Measurements from ENCODE around the gene BBOX1. TPM values are rescaled to one million over a fixed set of nuclear protein-coding genes. Genes with fewer than 3 reads are reported as not detected.
"Not testable (repeated sequence)": the region's sequence is repeated elsewhere in the genome, so short reads cannot be mapped to it uniquely, and the experiment has no call there.

BBOX1 gene
- total RNA-seq, 1 donor from 2014 or later, result not detected

DNA sequence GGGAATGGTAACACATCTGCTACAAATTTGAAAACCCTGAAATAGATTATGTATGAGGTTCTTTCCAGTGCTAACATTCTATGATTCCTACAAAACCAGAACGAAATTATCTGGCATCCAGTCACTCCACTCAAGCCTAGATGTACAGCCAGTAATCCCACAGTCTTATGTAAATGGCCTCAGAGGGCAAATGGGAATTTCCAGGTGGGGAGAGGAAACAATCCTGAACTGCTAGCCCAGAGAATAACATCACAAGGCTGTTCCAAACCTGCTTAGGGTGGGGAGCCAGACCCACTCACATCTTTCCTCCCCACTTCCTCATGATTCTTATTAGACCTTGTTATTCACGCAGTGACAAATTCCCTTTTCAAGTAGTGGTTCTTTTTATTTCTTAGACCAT is 43.2 kb upstream of the BBOX1 start:
- no peak for ATAC-seq
- DNase-seq, result no peak
- H3K4me1 ChIP-seq, result no peaks in the 10 kb centered on the region
- H3K27me3 ChIP-seq, result peaks cover 11% of the 10 kb centered on the region
- H3K27ac ChIP-seq, result no peak overlapping the region
- no peaks in the 10 kb centered on the region for H3K9me3 ChIP-seq
- H3K4me3 ChIP-seq, result peak overlapping the region; percentile 8
- TF ChIP-seq, protein P1, sequence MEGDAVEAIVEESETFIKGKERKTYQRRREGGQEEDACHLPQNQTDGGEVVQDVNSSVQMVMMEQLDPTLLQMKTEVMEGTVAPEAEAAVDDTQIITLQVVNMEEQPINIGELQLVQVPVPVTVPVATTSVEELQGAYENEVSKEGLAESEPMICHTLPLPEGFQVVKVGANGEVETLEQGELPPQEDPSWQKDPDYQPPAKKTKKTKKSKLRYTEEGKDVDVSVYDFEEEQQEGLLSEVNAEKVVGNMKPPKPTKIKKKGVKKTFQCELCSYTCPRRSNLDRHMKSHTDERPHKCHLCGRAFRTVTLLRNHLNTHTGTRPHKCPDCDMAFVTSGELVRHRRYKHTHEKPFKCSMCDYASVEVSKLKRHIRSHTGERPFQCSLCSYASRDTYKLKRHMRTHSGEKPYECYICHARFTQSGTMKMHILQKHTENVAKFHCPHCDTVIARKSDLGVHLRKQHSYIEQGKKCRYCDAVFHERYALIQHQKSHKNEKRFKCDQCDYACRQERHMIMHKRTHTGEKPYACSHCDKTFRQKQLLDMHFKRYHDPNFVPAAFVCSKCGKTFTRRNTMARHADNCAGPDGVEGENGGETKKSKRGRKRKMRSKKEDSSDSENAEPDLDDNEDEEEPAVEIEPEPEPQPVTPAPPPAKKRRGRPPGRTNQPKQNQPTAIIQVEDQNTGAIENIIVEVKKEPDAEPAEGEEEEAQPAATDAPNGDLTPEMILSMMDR (IDR thresholded peaks at IDR 0.05), result no peak
- no peaks in the 10 kb centered on the region for H3K36me3 ChIP-seq
- intact Hi-C loops (cut with DNase I), result no loop called here

DNA sequence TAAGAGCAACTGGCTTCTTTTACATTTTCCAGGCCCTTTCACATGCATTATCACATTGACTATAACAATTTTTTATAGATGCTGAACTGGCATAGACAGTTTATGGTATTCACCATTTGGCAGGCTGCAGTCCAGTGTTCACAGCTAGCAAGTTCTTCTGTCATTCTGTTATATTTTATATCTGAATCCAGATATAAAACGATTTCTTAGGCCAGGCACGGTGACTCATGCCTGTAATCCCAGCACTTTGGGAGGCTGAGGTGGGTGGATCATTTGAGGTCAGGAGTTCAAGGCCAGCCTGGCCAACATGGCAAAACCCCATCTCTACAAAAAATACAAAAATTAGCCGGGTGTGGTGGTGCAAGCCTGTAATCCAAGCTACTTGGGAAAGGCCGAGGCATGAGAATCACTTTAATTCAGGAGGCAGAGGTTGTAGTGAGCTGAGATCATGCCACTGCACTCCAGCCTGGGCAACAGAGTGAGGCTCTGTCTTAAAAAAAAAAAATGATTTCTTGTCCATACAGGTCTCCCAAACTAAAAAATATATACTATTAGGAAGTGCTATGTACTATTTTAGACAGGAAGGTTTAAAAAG is 39.4 kb upstream of the BBOX1 start:
- H3K4me1 ChIP-seq; ATAC-seq; intact Hi-C loops (cut with DNase I); H3K9me3 ChIP-seq; DNase-seq; H3K36me3 ChIP-seq; H3K27ac ChIP-seq; H3K4me3 ChIP-seq; H3K27me3 ChIP-seq: not testable (repeated sequence)

DNA sequence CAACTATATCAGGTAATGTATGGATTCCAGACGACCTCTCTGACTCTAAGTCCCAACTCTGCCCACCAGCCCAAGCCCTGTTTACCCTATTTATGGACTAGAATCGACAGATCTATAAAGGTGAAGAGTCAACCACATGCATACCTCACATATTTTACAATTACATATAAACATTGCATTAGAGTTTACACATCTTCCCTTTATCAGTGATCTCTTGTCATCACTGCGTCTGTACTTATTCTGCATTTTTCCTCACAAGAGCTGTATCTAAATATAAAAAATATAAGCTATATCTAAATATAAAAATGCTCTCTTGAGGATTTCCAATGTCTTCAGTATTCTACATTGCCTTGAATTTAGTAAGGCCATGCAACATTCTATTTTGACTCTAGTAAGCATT is 38.2 kb upstream of the BBOX1 start:
- no peak for ATAC-seq
- H3K9me3 ChIP-seq, result no peaks in the 10 kb centered on the region
- TF ChIP-seq, protein P1 (IDR thresholded peaks at IDR 0.05), result no peak
- no peaks in the 10 kb centered on the region for H3K27me3 ChIP-seq
- no peaks in the 10 kb centered on the region for H3K4me1 ChIP-seq
- DNase-seq, result no peak
- intact Hi-C loops (cut with DNase I), result no loop called here
- no peak overlapping the region for H3K27ac ChIP-seq
- no peaks in the 10 kb centered on the region for H3K36me3 ChIP-seq
- no peak overlapping the region for H3K4me3 ChIP-seq

DNA sequence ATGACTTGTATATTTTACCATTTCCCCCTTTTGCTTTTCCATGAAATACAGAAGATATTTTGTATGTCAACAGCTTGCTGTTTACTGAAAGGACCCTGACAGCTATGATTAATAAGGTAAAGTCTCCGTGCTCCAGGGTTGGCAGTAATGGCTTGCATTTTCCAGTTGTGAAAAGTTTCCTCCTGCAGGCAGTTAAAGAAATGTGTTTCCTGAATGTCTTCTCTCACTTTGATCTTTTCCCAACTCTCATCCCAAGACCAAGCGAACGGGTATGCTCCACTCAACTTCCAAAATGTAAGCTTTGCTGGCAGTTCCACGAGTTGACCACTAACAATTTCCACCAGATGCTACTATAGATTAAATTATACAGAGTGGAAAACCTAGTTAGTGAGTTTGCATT is 37.8 kb upstream of the BBOX1 start:
- Histone ChIP-seq H3K36me3 (no peaks in the 10 kb centered on the region), H3K9me3 (no peaks in the 10 kb centered on the region), H3K4me1 (no peaks in the 10 kb centered on the region), H3K4me3 (no peak overlapping the region), H3K27ac (no peak overlapping the region), H3K27me3 (no peaks in the 10 kb centered on the region)
- TF ChIP-seq, protein P1 (IDR thresholded peaks at IDR 0.05), result no peak
- intact Hi-C loops (cut with DNase I), result no loop called here
- no peak for ATAC-seq
- no peak for DNase-seq

DNA sequence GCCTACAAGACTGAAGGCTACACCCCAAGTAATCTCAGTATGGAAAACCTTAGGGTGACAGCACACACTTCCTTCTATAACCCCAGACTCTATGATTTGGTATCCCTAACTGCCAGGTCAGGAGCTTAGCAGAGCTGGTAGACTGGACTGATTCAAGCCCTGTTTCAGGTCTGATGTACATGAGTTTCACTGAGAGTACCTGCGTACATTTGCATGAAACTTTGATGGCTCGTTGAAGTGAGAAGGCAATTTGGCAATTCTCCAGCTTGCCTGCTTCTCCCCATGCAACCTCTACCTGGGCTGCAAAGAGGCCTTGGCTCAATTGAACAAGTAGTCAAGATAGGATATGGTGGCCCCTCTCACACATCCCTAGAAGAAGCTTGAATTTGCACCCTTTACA is 36.5 kb upstream of the BBOX1 start:
- intact Hi-C loops (cut with DNase I), result no loop called here

DNA sequence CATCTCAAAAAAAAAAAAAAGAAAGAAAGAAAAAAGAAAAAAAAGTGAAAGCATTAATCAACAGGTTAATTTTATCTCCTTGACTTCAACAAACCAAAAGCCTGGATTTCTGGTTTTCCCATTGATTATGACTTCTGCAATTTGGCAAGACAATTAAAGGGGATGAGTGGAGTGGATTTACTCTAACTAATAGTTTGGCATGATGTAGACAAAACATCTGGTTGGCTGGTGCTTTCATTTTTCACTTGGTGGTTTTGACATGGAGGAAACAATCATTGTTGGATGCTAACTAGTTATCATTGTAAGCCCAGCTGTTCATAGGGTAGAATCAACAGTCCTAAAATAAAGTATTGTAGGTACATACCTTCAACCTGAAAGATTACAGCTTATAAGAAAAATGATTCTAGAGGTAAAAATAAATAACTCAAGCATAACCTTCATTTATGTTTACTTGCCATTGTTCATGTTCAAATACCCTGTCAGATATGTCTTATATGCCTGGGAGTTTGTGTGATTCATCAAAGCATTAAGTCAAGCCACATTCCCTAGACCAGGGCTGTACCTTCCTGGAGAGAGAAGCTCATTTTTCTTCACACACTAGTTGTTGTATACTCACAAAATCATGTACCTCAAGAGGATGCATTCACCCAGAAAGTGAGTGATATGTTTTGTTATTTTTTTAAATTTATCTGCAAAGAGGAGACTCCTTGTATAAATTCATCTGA is 31.6 kb upstream of the BBOX1 start:
- intact Hi-C loops (cut with DNase I), result no loop called here
- TF ChIP-seq, protein P1 (IDR thresholded peaks at IDR 0.05), result no peak
- H3K4me3 ChIP-seq, result no peak overlapping the region

More for the DNA sequence above, 36.5 kb upstream of the BBOX1 start:
- Histone ChIP-seq H3K4me3 (no peak overlapping the region), H3K27ac (no peak overlapping the region), H3K4me1 (no peaks in the 10 kb centered on the region), H3K27me3 (no peaks in the 10 kb centered on the region), H3K9me3 (no peaks in the 10 kb centered on the region), H3K36me3 (no peaks in the 10 kb centered on the region)
- TF ChIP-seq, protein P1 (IDR thresholded peaks at IDR 0.05), result no peak
- DNase-seq, result no peak
- ATAC-seq, result no peak

More for the DNA sequence above, 31.6 kb upstream of the BBOX1 start:
- ATAC-seq (no peak), DNase-seq (no peak)
- Histone ChIP-seq H3K27me3 (no peaks in the 10 kb centered on the region), H3K4me1 (no peaks in the 10 kb centered on the region), H3K36me3 (no peaks in the 10 kb centered on the region), H3K27ac (no peak overlapping the region), H3K9me3 (no peaks in the 10 kb centered on the region)
